ENCODE data around the gene ASXL1. TPM values are rescaled to one million over a fixed set of nuclear protein-coding genes. Genes with fewer than 3 reads are reported as not detected.
A peak's percentile ranks its signal among the peaks of the same experiment; 100 is the strongest.

Gene ASXL1
- total RNA-seq, 1 experiment from 2014 or later, result 52.2 TPM

DNA sequence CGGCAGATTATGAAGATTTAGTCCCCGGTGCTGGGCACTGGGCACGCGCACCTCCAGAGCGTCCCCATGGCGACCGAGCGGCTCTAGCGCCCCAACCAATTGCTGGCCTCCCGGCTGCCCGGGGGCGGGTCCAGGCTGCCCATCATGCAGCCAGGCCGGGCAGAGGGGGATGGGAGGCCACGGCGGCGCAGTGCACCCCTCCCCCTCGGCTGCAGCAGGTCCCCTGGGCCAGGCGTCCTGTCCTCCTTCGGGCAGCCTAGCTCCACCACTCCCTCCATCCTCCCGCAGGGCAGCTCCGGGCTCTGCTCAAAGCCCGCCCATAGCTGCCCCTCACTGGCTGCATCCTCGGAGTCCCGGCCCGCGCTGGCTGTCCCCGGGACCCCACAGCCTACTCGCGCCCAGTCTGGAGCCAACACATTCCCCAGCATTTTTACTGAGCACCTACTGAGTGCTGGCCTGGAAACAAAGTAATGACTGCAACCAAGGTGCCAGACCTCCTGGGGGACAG lies 99.4 kb downstream of the ASXL1 start:
- H3K9me3 ChIP-seq (ENCODE audit: control insufficient read depth in 1 of 2, insufficient read depth in 1 of 2, low read depth in 1 of 2, low read length in 2 of 2), result no peaks in the 10 kb centered on the region
- H3K9ac ChIP-seq (ENCODE audit: low read length), result no peak overlapping the region
- POLR2A ChIA-PET, result no interaction called here

DNA sequence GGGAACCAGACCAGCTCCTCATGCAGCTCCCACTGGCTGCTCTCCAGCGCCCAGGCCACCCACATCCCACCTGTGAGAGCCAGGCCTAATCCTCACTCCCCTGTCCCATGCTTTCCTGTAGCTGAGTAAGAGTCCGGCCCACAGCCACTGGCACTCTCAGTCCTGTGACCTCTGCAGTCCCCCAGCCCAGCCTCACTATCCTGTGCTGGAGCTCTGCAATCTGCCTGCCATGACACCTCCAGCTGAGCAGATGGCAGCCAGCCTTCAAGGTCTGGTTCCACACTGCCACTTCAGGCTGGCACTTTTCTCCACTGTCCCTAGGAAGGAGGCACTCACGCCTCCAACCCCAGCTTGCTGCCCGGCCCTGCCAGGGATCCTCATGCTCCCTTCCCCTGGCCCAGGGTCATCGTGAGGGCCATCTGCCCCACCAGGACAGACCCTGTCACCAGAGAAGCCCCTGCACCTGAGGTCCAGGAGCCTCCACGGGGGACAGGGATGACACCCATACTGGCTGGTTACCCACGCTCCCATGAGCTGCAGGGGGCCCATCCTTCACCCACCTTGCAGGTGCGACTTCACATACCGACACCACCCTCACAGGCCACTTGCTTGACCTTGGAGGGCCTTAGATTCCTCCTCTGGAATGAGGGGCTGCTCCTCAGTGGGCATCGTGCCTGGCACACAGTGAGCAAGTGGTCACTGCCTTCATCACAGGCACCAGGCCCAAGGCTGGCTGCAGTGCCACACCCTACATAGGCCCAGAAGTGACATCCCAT lies 100.1 kb downstream of the ASXL1 start:
- H3K27ac ChIP-seq (ENCODE audit: low read depth, low read length), result no peak overlapping the region
- no peak overlapping the region for H2AFZ ChIP-seq (ENCODE audit: low read depth, low read length, poor library complexity, severe bottlenecking)
- H3K36me3 ChIP-seq (ENCODE audit: control insufficient read depth in 1 of 2, insufficient read depth in 2 of 2, low read length in 2 of 2), result no peaks in the 10 kb centered on the region
- POLR2A ChIA-PET, result no interaction called here
- H3K9me2 ChIP-seq (ENCODE audit: insufficient read depth), result no peaks in the 10 kb centered on the region
- H3K9me3 ChIP-seq (ENCODE audit: control insufficient read depth in 1 of 2, insufficient read depth in 1 of 2, low read depth in 1 of 2, low read length in 2 of 2), result no peaks in the 10 kb centered on the region
- H3K9ac ChIP-seq (ENCODE audit: low read length), result no peak overlapping the region
- H3K79me2 ChIP-seq (ENCODE audit: insufficient read depth, low read length), result no peaks in the 10 kb centered on the region
- H3K4me2 ChIP-seq (ENCODE audit: low read length), result no peak overlapping the region
- CTCF ChIA-PET, result no interaction called here
- no peak for TF ChIP-seq FOSL1 (IDR thresholded peaks at IDR 0.05; ENCODE audit: low read depth)
- no peak for TF ChIP-seq CBX3 (IDR thresholded peaks at IDR 0.05; ENCODE audit: low read depth)
- TF ChIP-seq, protein P1, sequence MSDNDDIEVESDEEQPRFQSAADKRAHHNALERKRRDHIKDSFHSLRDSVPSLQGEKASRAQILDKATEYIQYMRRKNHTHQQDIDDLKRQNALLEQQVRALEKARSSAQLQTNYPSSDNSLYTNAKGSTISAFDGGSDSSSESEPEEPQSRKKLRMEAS (IDR thresholded peaks at IDR 0.05), result no peak
- TF ChIP-seq POLR2AphosphoS5 (IDR thresholded peaks at IDR 0.05; ENCODE audit: low read depth, low read length), result no peak
- no peak for TF ChIP-seq TCF7L2 (IDR thresholded peaks at IDR 0.05; ENCODE audit: borderline replicate concordance, extremely low read depth, insufficient read depth, insufficient read length)
- TF ChIP-seq ELF1 (IDR thresholded peaks at IDR 0.05; ENCODE audit: borderline replicate concordance, low read depth), result no peak
- no peak for TF ChIP-seq JUND (IDR thresholded peaks at IDR 0.05)
- no peak for TF ChIP-seq RAD21 (IDR thresholded peaks at IDR 0.05; ENCODE audit: low read depth)
- no peak for TF ChIP-seq SIN3A (IDR thresholded peaks at IDR 0.05; ENCODE audit: low read depth)
- TF ChIP-seq POLR2A (IDR thresholded peaks at IDR 0.05; ENCODE audit: borderline replicate concordance, extremely low read depth, insufficient read depth, insufficient read length), result no peak
- H3K4me3 ChIP-seq (replicated peaks in 1 of 2; ENCODE audit: low read depth in 1 of 2, low read length in 2 of 2), result no peak overlapping the region
- no peaks in the 10 kb centered on the region for H3K27me3 ChIP-seq (ENCODE audit: insufficient read depth, low read length)
- no TSS peak for BruUV-seq (replicated peaks)
- RAD21 ChIA-PET (ENCODE audit: low non-redundant PET in 1 of 2, low total read pairs in 2 of 2, uncharacterized antibody in 2 of 2, unreplicated experiment in 2 of 2), result interaction anchor here in 1 of 2 experiments (0.6 kb wide), 1 partner anchor 321 kb away, joined by 4 read pairs; no protein-coding TSS in a partner anchor
- H3K4me1 ChIP-seq (ENCODE audit: control insufficient read depth in 1 of 2, insufficient read depth in 2 of 2, low read length in 2 of 2), result no peaks in the 10 kb centered on the region
- H4K20me1 ChIP-seq (ENCODE audit: insufficient read depth), result no peaks in the 10 kb centered on the region
- intact Hi-C loops (cut with micrococcal nuclease), result no loop called here
- ATAC-seq, result no peak
- no peak for DNase-seq (ENCODE audit: low read depth, low spot score)

More for the DNA sequence above, 99.4 kb downstream of the ASXL1 start:
- TF ChIP-seq CEBPB (IDR thresholded peaks at IDR 0.05; ENCODE audit: low read depth), result no peak
- TF ChIP-seq CBX3 (IDR thresholded peaks at IDR 0.05; ENCODE audit: low read depth), result no peak
- TF ChIP-seq, protein P2, sequence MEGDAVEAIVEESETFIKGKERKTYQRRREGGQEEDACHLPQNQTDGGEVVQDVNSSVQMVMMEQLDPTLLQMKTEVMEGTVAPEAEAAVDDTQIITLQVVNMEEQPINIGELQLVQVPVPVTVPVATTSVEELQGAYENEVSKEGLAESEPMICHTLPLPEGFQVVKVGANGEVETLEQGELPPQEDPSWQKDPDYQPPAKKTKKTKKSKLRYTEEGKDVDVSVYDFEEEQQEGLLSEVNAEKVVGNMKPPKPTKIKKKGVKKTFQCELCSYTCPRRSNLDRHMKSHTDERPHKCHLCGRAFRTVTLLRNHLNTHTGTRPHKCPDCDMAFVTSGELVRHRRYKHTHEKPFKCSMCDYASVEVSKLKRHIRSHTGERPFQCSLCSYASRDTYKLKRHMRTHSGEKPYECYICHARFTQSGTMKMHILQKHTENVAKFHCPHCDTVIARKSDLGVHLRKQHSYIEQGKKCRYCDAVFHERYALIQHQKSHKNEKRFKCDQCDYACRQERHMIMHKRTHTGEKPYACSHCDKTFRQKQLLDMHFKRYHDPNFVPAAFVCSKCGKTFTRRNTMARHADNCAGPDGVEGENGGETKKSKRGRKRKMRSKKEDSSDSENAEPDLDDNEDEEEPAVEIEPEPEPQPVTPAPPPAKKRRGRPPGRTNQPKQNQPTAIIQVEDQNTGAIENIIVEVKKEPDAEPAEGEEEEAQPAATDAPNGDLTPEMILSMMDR (IDR thresholded peaks at IDR 0.05 in 2 of 3, conservative IDR thresholded peaks at IDR 0.05 in 1 of 3; ENCODE audit: borderline replicate concordance in 1 of 3, insufficient read depth in 1 of 3, low read depth in 2 of 3, low read length in 2 of 3), result no peak
- no peak for TF ChIP-seq EZH2 (IDR thresholded peaks at IDR 0.05)
- RAD21 ChIA-PET (ENCODE audit: low non-redundant PET in 1 of 2, low total read pairs in 2 of 2, uncharacterized antibody in 2 of 2, unreplicated experiment in 2 of 2), result interaction anchor here in 1 of 2 experiments (0.6 kb wide), 1 partner anchor 322 kb away, joined by 4 read pairs; no protein-coding TSS in a partner anchor
- Histone ChIP-seq H3K4me2 (ENCODE audit: low read length) (no peak overlapping the region), H4K20me1 (ENCODE audit: insufficient read depth) (no peaks in the 10 kb centered on the region), H3K27ac (ENCODE audit: low read depth, low read length) (no peak overlapping the region), H3K4me3 (replicated peaks in 1 of 2; ENCODE audit: low read depth in 1 of 2, low read length in 2 of 2) (no peak overlapping the region), H3K27me3 (ENCODE audit: insufficient read depth, low read length) (no peaks in the 10 kb centered on the region), H3K4me1 (ENCODE audit: control insufficient read depth in 1 of 2, insufficient read depth in 2 of 2, low read length in 2 of 2) (no peaks in the 10 kb centered on the region), H2AFZ (ENCODE audit: low read depth, low read length, poor library complexity, severe bottlenecking) (no peak overlapping the region), H3K36me3 (ENCODE audit: control insufficient read depth in 1 of 2, insufficient read depth in 2 of 2, low read length in 2 of 2) (peaks cover 0 to 4% of the 10 kb centered on the region in 2 experiments; a peak in 2 of 4 replicates), H3K79me2 (ENCODE audit: insufficient read depth, low read length) (no peaks in the 10 kb centered on the region), H3K9me2 (ENCODE audit: insufficient read depth) (no peaks in the 10 kb centered on the region)
- DNase-seq (ENCODE audit: low read depth, low spot score) (no peak), ATAC-seq (peak; percentile 68)
- intact Hi-C loops (cut with micrococcal nuclease), result no loop called here
- CTCF ChIA-PET, result no interaction called here
- BruUV-seq (replicated peaks), result no TSS peak
